CD4-positive, alpha-beta T cell treated with Interleukin-12 subunit alpha and Interleukin-12 subunit beta, for 1 hour (primary cell): ENCODE data around the gene SLC34A3.
"Not testable (repeated sequence)": the region's sequence is repeated elsewhere in the genome, so short reads cannot be mapped to it uniquely, and the experiment has no call there.

Experiments used
- DNase-seq: peaks from one replicate; pipeline ENCODE4 v3.0.0-alpha.2; 2020

Gene SLC34A3

GRCh38 chr9:137243626-137244485, 13.2 kb downstream of the SLC34A3 start:
- DNase-seq: no peak

- no peak for DNase-seq
Measured at GRCh38 chr9:137244486-137245449, 14.1 kb downstream of the SLC34A3 start.

- DNase-seq: no peak
Measured at GRCh38 chr9:137245450-137246421, 15.0 kb downstream of the SLC34A3 start.

GRCh38 chr9:137247135-137247915, 16.6 kb downstream of the SLC34A3 start:
- DNase-seq: no peak

GRCh38 chr9:137247916-137248175, 17.1 kb downstream of the SLC34A3 start:
- no peak for DNase-seq

- no peak for DNase-seq
Measured at GRCh38 chr9:137250329-137251193, 19.9 kb downstream of the SLC34A3 start.

GRCh38 chr9:137251194-137251461, 20.4 kb downstream of the SLC34A3 start, which contains the start of gene STPG3:
STPG3 (plus strand) TSS chr9:137251286; CDS start chr9:137251287, 1 bp downstream.
- no peak for DNase-seq

GRCh38 chr9:137251490-137252268, 21.0 kb downstream of the SLC34A3 start:
- no peak for DNase-seq

GRCh38 chr9:137252555-137253506, 22.1 kb downstream of the SLC34A3 start:
- DNase-seq: no peak

GRCh38 chr9:137253717-137254623, 23.3 kb downstream of the SLC34A3 start:
- DNase-seq: no peak

GRCh38 chr9:137254624-137255447, 24.1 kb downstream of the SLC34A3 start, which contains the start of gene NELFB:
NELFB (plus strand) TSS chr9:137255327.
- DNase-seq: peak; percentile 96

GRCh38 chr9:137255448-137256114, 24.9 kb downstream of the SLC34A3 start:
- DNase-seq: no peak

- DNase-seq: no peak
Measured at GRCh38 chr9:137256362-137256761, 25.7 kb downstream of the SLC34A3 start.

GRCh38 chr9:137256856-137257255, 26.2 kb downstream of the SLC34A3 start:
- DNase-seq: no peak

- DNase-seq: not testable (repeated sequence)
Measured at GRCh38 chr9:137262173-137262908, 31.6 kb downstream of the SLC34A3 start.

GRCh38 chr9:137262909-137263285, 32.2 kb downstream of the SLC34A3 start:
- DNase-seq: no peak
